ENCODE data around the gene SRSF10. TPM values are rescaled to one million over a fixed set of nuclear protein-coding genes. Genes with fewer than 3 reads are reported as not detected.

The SRSF10 gene
- total RNA-seq, 1 experiment from 2014 or later: 142 TPM

DNA sequence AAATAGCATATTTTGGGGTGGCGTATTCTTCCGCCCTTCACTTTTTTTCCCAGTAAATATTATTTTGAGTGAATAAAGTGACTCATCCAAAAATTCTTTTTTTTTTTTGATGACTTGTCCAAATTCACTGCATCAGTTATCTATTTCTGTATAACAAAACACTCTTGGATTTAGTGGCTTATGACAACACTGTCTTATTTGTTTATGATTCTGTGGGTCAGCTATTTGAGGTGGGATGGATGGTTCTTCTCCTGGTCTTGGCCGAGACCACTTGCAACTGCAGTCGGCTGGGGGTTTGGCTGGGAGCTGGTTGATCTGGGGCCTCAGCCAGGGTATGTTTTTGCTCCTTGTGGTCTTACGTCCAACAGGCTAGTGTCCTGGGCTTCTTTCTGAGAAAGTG is 39.9 kb upstream of the SRSF10 start:
- no peaks in the 10 kb centered on the region for H3K79me2 ChIP-seq (ENCODE audit: insufficient read depth, low read length)
- RAD21 ChIA-PET (ENCODE audit: low non-redundant PET in 1 of 2, low total read pairs in 2 of 2, uncharacterized antibody in 2 of 2, unreplicated experiment in 2 of 2): no interaction called here
- H2AFZ ChIP-seq (ENCODE audit: low read depth, low read length, poor library complexity, severe bottlenecking): no peak overlapping the region
- H3K9me3 ChIP-seq (ENCODE audit: control insufficient read depth in 1 of 2, insufficient read depth in 1 of 2, low read depth in 1 of 2, low read length in 2 of 2): no peaks in the 10 kb centered on the region
- ATAC-seq (no peak), DNase-seq (ENCODE audit: low read depth, low spot score) (no peak)
- H3K4me2 ChIP-seq (ENCODE audit: low read length): no peak overlapping the region
- H4K20me1 ChIP-seq (ENCODE audit: insufficient read depth): no peaks in the 10 kb centered on the region
- H3K4me3 ChIP-seq (replicated peaks in 1 of 2; ENCODE audit: low read depth in 1 of 2, low read length in 2 of 2): no peak overlapping the region
- H3K9ac ChIP-seq (ENCODE audit: low read length): no peak overlapping the region
- TF ChIP-seq, protein P1, sequence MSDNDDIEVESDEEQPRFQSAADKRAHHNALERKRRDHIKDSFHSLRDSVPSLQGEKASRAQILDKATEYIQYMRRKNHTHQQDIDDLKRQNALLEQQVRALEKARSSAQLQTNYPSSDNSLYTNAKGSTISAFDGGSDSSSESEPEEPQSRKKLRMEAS (IDR thresholded peaks at IDR 0.05): no peak
- TF ChIP-seq SIN3A (IDR thresholded peaks at IDR 0.05; ENCODE audit: low read depth) (no peak), ELF1 (IDR thresholded peaks at IDR 0.05; ENCODE audit: borderline replicate concordance, low read depth) (no peak), CBX3 (IDR thresholded peaks at IDR 0.05; ENCODE audit: low read depth) (no peak), FOSL1 (IDR thresholded peaks at IDR 0.05; ENCODE audit: low read depth) (no peak), YY1 (IDR thresholded peaks at IDR 0.05; ENCODE audit: extremely low read depth, insufficient replicate concordance, low read depth, low read length) (no peak), ZNF274 (IDR thresholded peaks at IDR 0.05; ENCODE audit: low read depth, low read length) (no peak), SP1 (IDR thresholded peaks at IDR 0.05; ENCODE audit: low read depth) (no peak), ZFX (IDR thresholded peaks at IDR 0.05) (no peak), POLR2A (IDR thresholded peaks at IDR 0.05; ENCODE audit: borderline replicate concordance, extremely low read depth, insufficient read depth, insufficient read length) (no peak)
- TF ChIP-seq, protein P2, sequence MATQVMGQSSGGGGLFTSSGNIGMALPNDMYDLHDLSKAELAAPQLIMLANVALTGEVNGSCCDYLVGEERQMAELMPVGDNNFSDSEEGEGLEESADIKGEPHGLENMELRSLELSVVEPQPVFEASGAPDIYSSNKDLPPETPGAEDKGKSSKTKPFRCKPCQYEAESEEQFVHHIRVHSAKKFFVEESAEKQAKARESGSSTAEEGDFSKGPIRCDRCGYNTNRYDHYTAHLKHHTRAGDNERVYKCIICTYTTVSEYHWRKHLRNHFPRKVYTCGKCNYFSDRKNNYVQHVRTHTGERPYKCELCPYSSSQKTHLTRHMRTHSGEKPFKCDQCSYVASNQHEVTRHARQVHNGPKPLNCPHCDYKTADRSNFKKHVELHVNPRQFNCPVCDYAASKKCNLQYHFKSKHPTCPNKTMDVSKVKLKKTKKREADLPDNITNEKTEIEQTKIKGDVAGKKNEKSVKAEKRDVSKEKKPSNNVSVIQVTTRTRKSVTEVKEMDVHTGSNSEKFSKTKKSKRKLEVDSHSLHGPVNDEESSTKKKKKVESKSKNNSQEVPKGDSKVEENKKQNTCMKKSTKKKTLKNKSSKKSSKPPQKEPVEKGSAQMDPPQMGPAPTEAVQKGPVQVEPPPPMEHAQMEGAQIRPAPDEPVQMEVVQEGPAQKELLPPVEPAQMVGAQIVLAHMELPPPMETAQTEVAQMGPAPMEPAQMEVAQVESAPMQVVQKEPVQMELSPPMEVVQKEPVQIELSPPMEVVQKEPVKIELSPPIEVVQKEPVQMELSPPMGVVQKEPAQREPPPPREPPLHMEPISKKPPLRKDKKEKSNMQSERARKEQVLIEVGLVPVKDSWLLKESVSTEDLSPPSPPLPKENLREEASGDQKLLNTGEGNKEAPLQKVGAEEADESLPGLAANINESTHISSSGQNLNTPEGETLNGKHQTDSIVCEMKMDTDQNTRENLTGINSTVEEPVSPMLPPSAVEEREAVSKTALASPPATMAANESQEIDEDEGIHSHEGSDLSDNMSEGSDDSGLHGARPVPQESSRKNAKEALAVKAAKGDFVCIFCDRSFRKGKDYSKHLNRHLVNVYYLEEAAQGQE (IDR thresholded peaks at IDR 0.05; ENCODE audit: low read depth): no peak
- TF ChIP-seq, protein P3, sequence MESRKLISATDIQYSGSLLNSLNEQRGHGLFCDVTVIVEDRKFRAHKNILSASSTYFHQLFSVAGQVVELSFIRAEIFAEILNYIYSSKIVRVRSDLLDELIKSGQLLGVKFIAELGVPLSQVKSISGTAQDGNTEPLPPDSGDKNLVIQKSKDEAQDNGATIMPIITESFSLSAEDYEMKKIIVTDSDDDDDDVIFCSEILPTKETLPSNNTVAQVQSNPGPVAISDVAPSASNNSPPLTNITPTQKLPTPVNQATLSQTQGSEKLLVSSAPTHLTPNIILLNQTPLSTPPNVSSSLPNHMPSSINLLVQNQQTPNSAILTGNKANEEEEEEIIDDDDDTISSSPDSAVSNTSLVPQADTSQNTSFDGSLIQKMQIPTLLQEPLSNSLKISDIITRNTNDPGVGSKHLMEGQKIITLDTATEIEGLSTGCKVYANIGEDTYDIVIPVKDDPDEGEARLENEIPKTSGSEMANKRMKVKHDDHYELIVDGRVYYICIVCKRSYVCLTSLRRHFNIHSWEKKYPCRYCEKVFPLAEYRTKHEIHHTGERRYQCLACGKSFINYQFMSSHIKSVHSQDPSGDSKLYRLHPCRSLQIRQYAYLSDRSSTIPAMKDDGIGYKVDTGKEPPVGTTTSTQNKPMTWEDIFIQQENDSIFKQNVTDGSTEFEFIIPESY (IDR thresholded peaks at IDR 0.05; ENCODE audit: extremely low read depth, insufficient replicate concordance, low read length): no peak
- POLR2A ChIA-PET: no interaction called here
- H3K36me3 ChIP-seq (ENCODE audit: control insufficient read depth in 1 of 2, insufficient read depth in 2 of 2, low read length in 2 of 2): no peaks in the 10 kb centered on the region
- H3K4me1 ChIP-seq (ENCODE audit: control insufficient read depth in 1 of 2, insufficient read depth in 2 of 2, low read length in 2 of 2): peaks cover 43 to 48% of the 10 kb centered on the region in 2 experiments
- no peak overlapping the region for H3K27ac ChIP-seq (ENCODE audit: low read depth, low read length)
- no peaks in the 10 kb centered on the region for H3K9me2 ChIP-seq (ENCODE audit: insufficient read depth)
- intact Hi-C loops (cut with micrococcal nuclease): no loop called here
- no TSS peak for BruUV-seq (replicated peaks)
- no peaks in the 10 kb centered on the region for H3K27me3 ChIP-seq (ENCODE audit: insufficient read depth, low read length)
- CTCF ChIA-PET: no interaction called here
